GM12892 (cell line): ENCODE measurements around the gene CRYBA2.

ENCODE experiments used
- DNase-seq: peaks from one replicate; pipeline ENCODE4 v3.0.0; 2011; ENCODE audit not compliant: insufficient read length
- FAIRE-seq: peaks from 2 replicates; lab custom pipeline; 2011; peaks lifted over from hg19 to GRCh38; lab: Jason Lieb, UNC
- POLR2A ChIP-seq: IDR thresholded peaks from 2 replicates; pipeline ENCODE4 v1.6.1; 2011; ENCODE audit warnings: low read depth, low read length, control low read depth
- POLR2AphosphoS5 ChIP-seq: IDR thresholded peaks from 2 replicates; pipeline ENCODE4 v1.6.1; 2011; ENCODE audit warnings: low read depth, low read length, control low read depth
- TAF1 ChIP-seq: IDR thresholded peaks from 2 replicates; pipeline ENCODE4 v1.6.1; 2011; ENCODE audit warnings: low read depth, mild to moderate bottlenecking, control low read depth, low read length, borderline replicate concordance

CRYBA2 gene

GRCh38 chr2:219030177-219030940 lies 37.1 kb upstream of the CRYBA2 start:
- FAIRE-seq (no peak), DNase-seq (no peak)
- TF ChIP-seq TAF1, result no peak
- TF ChIP-seq POLR2AphosphoS5, result no peak
- TF ChIP-seq POLR2A, result no peak

GRCh38 chr2:219029829-219030165 lies 36.6 kb upstream of the CRYBA2 start:
- peak; percentile 75 for DNase-seq
- no peak for TF ChIP-seq TAF1
- FAIRE-seq, result peak; percentile 91

- FAIRE-seq (no peak), DNase-seq (no peak)
- TF ChIP-seq POLR2A (no peak), POLR2AphosphoS5 (no peak), TAF1 (no peak)
Observed at GRCh38 chr2:219028996-219029828, 36.0 kb upstream of the CRYBA2 start.

GRCh38 chr2:219028141-219028540 lies 34.9 kb upstream of the CRYBA2 start:
- DNase-seq, result no peak
- TF ChIP-seq POLR2A (no peak), POLR2AphosphoS5 (no peak), TAF1 (no peak)
- no peak for FAIRE-seq

GRCh38 chr2:219027511-219028055 lies 34.4 kb upstream of the CRYBA2 start:
- TF ChIP-seq POLR2A (no peak), TAF1 (no peak), POLR2AphosphoS5 (no peak)
- DNase-seq (no peak), FAIRE-seq (no peak)

DNA sequence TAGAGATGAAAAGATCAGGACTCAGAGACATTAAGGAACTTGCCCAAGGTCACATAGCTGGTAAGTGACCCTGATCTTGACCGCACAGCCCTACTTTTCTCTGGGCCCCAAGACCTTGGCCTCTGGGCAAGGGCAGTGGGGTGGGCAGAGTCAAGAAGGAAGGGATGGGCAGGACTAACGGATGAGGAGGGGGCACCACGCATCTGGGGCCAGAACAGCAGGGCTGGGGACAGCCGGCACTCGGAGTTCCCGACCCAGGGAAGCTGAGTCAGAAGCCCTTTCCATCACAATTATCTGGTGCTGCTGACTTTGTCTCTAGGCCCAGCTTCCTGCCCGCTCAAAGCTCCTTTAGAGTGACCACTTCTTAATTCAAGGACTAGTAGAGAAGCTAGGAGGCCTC lies 33.7 kb upstream of the CRYBA2 start:
- FAIRE-seq (no peak), DNase-seq (no peak)
- TF ChIP-seq TAF1, result no peak
- TF ChIP-seq POLR2A, result no peak
- no peak for TF ChIP-seq POLR2AphosphoS5

DNA sequence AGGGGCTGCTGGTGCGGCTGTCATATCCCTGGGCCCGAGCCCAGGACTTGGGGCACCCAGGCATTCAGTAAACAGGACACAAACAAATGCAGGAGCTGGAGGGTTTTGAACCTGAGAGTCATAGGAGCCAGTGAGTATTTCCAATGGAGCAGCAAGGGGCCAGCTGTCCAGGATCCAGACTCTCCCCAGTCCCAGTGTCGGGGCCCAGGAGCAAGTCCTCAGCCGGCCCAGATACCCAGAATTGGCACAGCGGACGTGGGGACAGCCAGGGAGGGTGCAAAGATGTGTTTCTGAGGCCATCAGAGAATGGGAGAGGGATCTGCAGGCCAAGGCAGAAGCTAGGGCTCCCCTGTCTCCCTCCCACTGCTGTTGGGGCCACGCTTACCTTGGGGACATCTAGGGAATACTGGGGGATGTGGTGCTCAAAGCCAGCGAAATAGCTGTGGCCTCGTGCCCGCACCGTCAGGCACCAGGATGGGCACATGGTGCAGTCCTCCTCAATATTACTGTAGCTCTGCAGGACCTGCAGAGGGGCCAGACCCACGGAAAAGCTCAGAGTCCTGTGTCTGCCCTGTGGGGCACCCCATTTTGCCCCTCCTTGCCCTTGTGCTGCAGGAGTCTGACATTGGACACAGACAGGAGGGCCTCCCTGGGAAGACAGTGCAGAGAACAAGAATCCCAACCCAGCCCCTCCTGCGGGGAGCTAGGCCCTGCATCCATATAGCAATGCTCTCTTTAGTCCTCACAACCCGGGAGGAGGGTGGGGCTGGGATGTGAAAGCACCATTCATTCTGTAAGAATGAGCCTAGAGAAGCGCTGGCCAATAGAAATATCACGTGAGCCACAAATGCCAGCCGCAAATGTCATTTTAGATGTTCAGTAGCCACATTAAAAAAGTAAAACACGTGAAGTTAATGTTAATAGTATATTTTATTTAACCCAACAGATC lies 32.7 kb upstream of the CRYBA2 start:
- TF ChIP-seq TAF1 (no peak), POLR2AphosphoS5 (no peak), POLR2A (no peak)
- no peak for FAIRE-seq

GRCh38 chr2:219024059-219024458 lies 30.8 kb upstream of the CRYBA2 start:
- FAIRE-seq (no peak), DNase-seq (no peak)
- TF ChIP-seq TAF1 (no peak), POLR2AphosphoS5 (no peak), POLR2A (no peak)

More for the DNA sequence above, 32.7 kb upstream of the CRYBA2 start:
- no peak for DNase-seq

- FAIRE-seq (no peak), DNase-seq (no peak)
- TF ChIP-seq POLR2A, result no peak
- no peak for TF ChIP-seq POLR2AphosphoS5
- no peak for TF ChIP-seq TAF1
Observed at GRCh38 chr2:219023045-219023605, 29.9 kb upstream of the CRYBA2 start.

DNA sequence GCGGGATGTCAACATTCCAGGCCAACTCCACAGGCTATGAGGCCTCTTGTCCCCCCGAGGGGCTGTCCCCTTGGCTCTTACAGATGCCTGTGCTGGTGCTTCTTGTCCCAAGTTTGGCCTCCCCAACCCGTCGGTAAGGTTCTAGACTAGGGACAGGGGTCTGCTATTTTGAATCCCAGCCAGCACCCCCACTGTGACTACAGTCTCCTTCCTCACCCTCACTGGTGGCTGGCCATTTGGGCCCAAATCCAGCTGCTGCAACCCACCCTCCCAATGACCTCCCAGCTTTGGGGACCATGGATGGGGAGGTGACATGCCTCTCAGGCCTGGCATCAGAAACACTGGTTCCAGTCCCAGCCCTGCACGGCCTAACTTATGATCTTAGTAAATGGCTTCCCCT lies 29.4 kb upstream of the CRYBA2 start:
- no peak for TF ChIP-seq POLR2A
- no peak for TF ChIP-seq POLR2AphosphoS5
- TF ChIP-seq TAF1, result no peak
- DNase-seq (no peak), FAIRE-seq (no peak)

DNA sequence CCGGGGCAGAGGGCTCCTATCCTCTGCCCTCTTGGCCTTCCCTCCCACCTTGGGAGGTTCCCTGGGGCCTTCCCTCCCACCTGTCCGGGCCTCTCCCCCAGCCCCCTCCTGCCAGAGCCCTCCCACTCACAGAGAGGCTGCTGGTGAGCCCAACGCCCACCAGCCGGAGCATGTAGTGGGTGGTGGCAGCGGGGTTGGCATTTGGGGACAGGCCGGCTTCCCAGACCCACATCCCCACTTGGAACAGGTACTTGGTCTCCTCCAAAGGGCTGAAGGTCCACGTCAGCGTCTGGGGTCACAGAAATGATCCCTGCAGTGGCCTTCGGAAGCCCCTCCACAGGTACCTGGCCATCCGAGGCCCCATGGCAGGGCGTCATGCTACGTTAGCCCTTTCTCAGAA lies 28.8 kb upstream of the CRYBA2 start:
- TF ChIP-seq TAF1 (no peak), POLR2A (no peak), POLR2AphosphoS5 (no peak)
- DNase-seq (no peak), FAIRE-seq (no peak)

GRCh38 chr2:219021591-219021990 lies 28.4 kb upstream of the CRYBA2 start:
- no peak for FAIRE-seq
- TF ChIP-seq POLR2AphosphoS5 (no peak), TAF1 (no peak)
- no peak for DNase-seq
